Adipocyte (in vitro differentiated cells): ENCODE results near the gene BLACAT1.
"Not testable (repeated sequence)": the region's sequence is repeated elsewhere in the genome, so short reads cannot be mapped to it uniquely, and the experiment has no call there.

Experiments used
- DNase-seq: peaks from one replicate; pipeline ENCODE4 v3.0.0-alpha.2; 2015; ENCODE audit warnings: low read depth
- H3K27me3 ChIP-seq: replicated peaks from 2 replicates; pipeline ENCODE4 v1.7.0; 2013; ENCODE audit warnings: mild to moderate bottlenecking, low read length, moderate library complexity; ENCODE audit not compliant: control insufficient read depth, insufficient read depth
- H3K36me3 ChIP-seq: 2 replicates; pipeline ENCODE4 v1.7.0; 2013; ENCODE audit warnings: low read length, mild to moderate bottlenecking, moderate library complexity; ENCODE audit not compliant: control insufficient read depth, insufficient read depth, severe bottlenecking
- H3K4me1 ChIP-seq: 2 replicates; pipeline ENCODE4 v1.7.0; 2013; ENCODE audit warnings: mild to moderate bottlenecking, low read length, moderate library complexity; ENCODE audit not compliant: control insufficient read depth, insufficient read depth
- H3K4me3 ChIP-seq: 2 replicates; pipeline ENCODE4 v1.7.0; 2013; ENCODE audit warnings: mild to moderate bottlenecking, low read length, moderate library complexity
- H3K9ac ChIP-seq: 2 replicates; pipeline ENCODE4 v1.7.0; 2013; ENCODE audit warnings: mild to moderate bottlenecking, low read length, moderate library complexity
- H3K9me3 ChIP-seq: 2 replicates; pipeline ENCODE4 v1.7.0; 2013; ENCODE audit warnings: mild to moderate bottlenecking, low read length, moderate library complexity; ENCODE audit not compliant: control insufficient read depth

Gene BLACAT1

GRCh38 chr1:205420938-205421337 lies 34.9 kb downstream of the BLACAT1 start:
- no peaks in the 10 kb centered on the region for H3K9me3 ChIP-seq
- no peaks in the 10 kb centered on the region for H3K4me1 ChIP-seq
- no peak overlapping the region for H3K9ac ChIP-seq
- no peaks in the 10 kb centered on the region for H3K36me3 ChIP-seq
- peaks cover 77% of the 10 kb centered on the region for H3K27me3 ChIP-seq
- no peak overlapping the region for H3K4me3 ChIP-seq
- DNase-seq = no peak

GRCh38 chr1:205417870-205418635 lies 37.8 kb downstream of the BLACAT1 start:
- Histone ChIP-seq H3K4me1 (no peaks in the 10 kb centered on the region), H3K4me3 (no peak overlapping the region), H3K27me3 (peaks cover 66% of the 10 kb centered on the region), H3K9ac (no peak overlapping the region), H3K9me3 (no peaks in the 10 kb centered on the region), H3K36me3 (no peaks in the 10 kb centered on the region)
- DNase-seq = no peak

DNA sequence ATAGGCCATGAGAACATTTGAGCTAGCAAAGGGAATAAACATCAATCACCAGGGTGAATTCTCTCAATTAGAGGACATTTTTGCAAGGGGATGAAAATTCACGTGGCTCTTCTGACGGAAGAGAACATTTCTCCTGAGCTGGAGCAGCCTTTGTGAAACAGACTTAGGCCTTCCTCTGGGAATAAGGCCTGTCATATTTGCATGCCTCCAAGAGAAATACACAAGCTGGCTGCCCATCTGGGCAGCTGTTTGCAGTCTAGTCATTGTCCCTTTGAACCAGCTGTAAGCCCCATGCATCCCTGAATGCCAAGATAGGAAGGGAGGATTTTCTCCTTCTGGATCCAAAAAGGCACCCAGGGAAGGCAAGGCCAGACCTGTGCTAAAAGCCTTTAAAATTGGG lies 39.5 kb downstream of the BLACAT1 start:
- Histone ChIP-seq H3K4me1 (no peaks in the 10 kb centered on the region), H3K4me3 (no peak overlapping the region)

DNA sequence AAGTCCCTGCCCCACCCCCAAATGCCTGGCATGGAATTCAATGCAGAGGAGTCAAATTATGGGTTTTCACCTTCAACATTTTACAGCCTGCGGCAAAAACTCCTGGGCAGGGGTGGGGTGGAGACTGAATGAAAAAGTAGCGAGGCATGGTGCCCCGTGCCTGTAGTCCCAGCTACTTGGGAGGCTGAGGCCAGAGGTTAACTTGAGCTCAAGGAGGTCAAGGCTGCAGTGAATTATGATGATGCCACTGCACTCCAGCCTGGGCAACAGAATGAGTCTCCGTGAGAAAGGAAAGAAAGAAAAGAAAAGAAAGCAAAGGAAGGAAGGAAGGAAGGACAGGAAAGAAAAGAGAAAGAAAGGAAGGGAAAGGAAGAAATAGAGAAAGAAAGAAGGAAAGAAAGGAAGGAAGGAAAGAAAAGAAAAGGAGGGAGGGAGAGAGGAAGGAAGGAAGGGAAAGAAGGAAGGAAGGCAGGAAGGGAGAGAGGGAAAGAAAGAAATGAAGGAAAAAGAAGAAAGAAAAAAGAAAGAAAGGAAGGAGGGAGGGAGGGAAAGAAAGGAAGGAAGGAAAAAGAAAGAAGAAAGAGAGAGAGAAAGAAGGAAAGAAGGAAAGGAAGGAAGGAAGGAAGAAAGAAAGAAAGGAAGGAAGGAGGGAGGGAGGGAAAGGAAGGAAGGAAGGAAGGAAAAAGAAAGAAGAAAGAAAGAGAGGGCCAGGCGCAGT lies 45.1 kb downstream of the BLACAT1 start:
- Histone ChIP-seq H3K27me3 (peaks cover 38% of the 10 kb centered on the region), H3K9ac (no peak overlapping the region), H3K36me3 (no peaks in the 10 kb centered on the region), H3K9me3 (no peaks in the 10 kb centered on the region), H3K4me1 (no peaks in the 10 kb centered on the region), H3K4me3 (no peak overlapping the region)
- DNase-seq = no peak

More for the DNA sequence above, 39.5 kb downstream of the BLACAT1 start:
- no peaks in the 10 kb centered on the region for H3K9me3 ChIP-seq
- no peak for DNase-seq
- H3K27me3 ChIP-seq = peaks cover 58% of the 10 kb centered on the region
- no peak overlapping the region for H3K9ac ChIP-seq
- no peaks in the 10 kb centered on the region for H3K36me3 ChIP-seq

- Histone ChIP-seq H3K27me3 (peaks cover 21% of the 10 kb centered on the region), H3K9me3 (no peaks in the 10 kb centered on the region), H3K4me1 (no peaks in the 10 kb centered on the region), H3K9ac (no peak overlapping the region), H3K4me3 (no peak overlapping the region), H3K36me3 (no peaks in the 10 kb centered on the region)
- no peak for DNase-seq
Measured at GRCh38 chr1:205407970-205408369, 47.9 kb downstream of the BLACAT1 start.

DNA sequence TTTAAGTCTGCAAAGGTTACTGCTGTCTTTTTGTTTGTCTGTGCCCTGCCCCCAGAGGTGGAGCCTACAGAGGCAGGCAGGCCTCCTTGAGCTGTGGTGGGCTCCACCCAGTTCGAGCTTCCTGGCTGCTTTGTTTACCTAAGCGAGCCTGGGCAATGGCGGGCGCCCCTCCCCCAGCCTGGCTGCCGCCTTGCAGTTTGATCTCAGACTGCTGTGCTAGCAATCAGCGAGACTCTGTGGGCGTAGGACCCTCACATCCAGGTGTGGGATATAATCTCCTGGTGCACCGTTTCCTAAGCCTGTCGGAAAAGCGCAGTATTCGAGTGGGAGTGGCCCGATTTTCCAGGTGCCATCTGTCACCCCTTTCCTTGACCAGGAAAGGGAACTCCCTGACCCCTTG lies 49.6 kb downstream of the BLACAT1 start:
- not testable (repeated sequence) for DNase-seq, H3K36me3 ChIP-seq, H3K9me3 ChIP-seq, H3K9ac ChIP-seq, H3K4me1 ChIP-seq, H3K4me3 ChIP-seq
- H3K27me3 ChIP-seq = peaks cover 12% of the 10 kb centered on the region
